ENCODE data around the gene LARGE1.

Gene LARGE1

GRCh38 chr22:33867971-33868370 lies 52.3 kb downstream of the LARGE1 start:
- no peak overlapping the region for H2AFZ ChIP-seq (ENCODE audit: low read depth, low read length)
- ATAC-seq (ENCODE audit: insufficient read depth, low read depth) (no peak), DNase-seq (no peak)
- no peak overlapping the region for H3K4me3 ChIP-seq (ENCODE audit: low read depth in 1 of 2, low read length in 2 of 2)
- no peaks in the 10 kb centered on the region for H4K20me1 ChIP-seq (ENCODE audit: insufficient read depth, low read length)
- H3K36me3 ChIP-seq (ENCODE audit: insufficient read depth, low read length), result no peaks in the 10 kb centered on the region
- peaks cover 2% of the 10 kb centered on the region for H3K9me3 ChIP-seq (ENCODE audit: insufficient read depth, low read length, severe bottlenecking)
- no peaks in the 10 kb centered on the region for H3K79me2 ChIP-seq (ENCODE audit: insufficient read depth, low read length)
- no peaks in the 10 kb centered on the region for H3K4me1 ChIP-seq (ENCODE audit: insufficient read depth, low read length)
- no peaks in the 10 kb centered on the region for H3K27me3 ChIP-seq (ENCODE audit: insufficient read depth, low read length, poor library complexity)
- no peak overlapping the region for H3K4me2 ChIP-seq (ENCODE audit: insufficient read depth, low read length)
- TF ChIP-seq EZH2 (IDR thresholded peaks at IDR 0.05; ENCODE audit: borderline replicate concordance, low read depth, low read length, severe bottlenecking), result no peak
- H3K9ac ChIP-seq (ENCODE audit: low read depth, low read length), result no peak overlapping the region
- H3K27ac ChIP-seq (ENCODE audit: low read length), result no peak overlapping the region

GRCh38 chr22:33867118-33867866 lies 53.0 kb downstream of the LARGE1 start:
- H2AFZ ChIP-seq (ENCODE audit: low read depth, low read length), result no peak overlapping the region
- ATAC-seq (ENCODE audit: insufficient read depth, low read depth), result no peak
- TF ChIP-seq, protein P1, sequence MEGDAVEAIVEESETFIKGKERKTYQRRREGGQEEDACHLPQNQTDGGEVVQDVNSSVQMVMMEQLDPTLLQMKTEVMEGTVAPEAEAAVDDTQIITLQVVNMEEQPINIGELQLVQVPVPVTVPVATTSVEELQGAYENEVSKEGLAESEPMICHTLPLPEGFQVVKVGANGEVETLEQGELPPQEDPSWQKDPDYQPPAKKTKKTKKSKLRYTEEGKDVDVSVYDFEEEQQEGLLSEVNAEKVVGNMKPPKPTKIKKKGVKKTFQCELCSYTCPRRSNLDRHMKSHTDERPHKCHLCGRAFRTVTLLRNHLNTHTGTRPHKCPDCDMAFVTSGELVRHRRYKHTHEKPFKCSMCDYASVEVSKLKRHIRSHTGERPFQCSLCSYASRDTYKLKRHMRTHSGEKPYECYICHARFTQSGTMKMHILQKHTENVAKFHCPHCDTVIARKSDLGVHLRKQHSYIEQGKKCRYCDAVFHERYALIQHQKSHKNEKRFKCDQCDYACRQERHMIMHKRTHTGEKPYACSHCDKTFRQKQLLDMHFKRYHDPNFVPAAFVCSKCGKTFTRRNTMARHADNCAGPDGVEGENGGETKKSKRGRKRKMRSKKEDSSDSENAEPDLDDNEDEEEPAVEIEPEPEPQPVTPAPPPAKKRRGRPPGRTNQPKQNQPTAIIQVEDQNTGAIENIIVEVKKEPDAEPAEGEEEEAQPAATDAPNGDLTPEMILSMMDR (IDR thresholded peaks at IDR 0.05; ENCODE audit: borderline replicate concordance, extremely low read depth, low read length, poor library complexity, severe bottlenecking), result no peak
- TF ChIP-seq EZH2 (IDR thresholded peaks at IDR 0.05; ENCODE audit: borderline replicate concordance, low read depth, low read length, severe bottlenecking), result no peak
- H3K36me3 ChIP-seq (ENCODE audit: insufficient read depth, low read length), result no peaks in the 10 kb centered on the region
- H3K4me2 ChIP-seq (ENCODE audit: insufficient read depth, low read length), result no peak overlapping the region
- H3K9ac ChIP-seq (ENCODE audit: low read depth, low read length), result no peak overlapping the region
- H3K9me3 ChIP-seq (ENCODE audit: insufficient read depth, low read length, severe bottlenecking), result peaks cover 2% of the 10 kb centered on the region
- DNase-seq, result no peak
- no peaks in the 10 kb centered on the region for H3K4me1 ChIP-seq (ENCODE audit: insufficient read depth, low read length)
- no peak overlapping the region for H3K27ac ChIP-seq (ENCODE audit: low read length)
- H3K79me2 ChIP-seq (ENCODE audit: insufficient read depth, low read length), result no peaks in the 10 kb centered on the region
- H4K20me1 ChIP-seq (ENCODE audit: insufficient read depth, low read length), result no peaks in the 10 kb centered on the region
- no peaks in the 10 kb centered on the region for H3K27me3 ChIP-seq (ENCODE audit: insufficient read depth, low read length, poor library complexity)
- no peak overlapping the region for H3K4me3 ChIP-seq (ENCODE audit: low read depth in 1 of 2, low read length in 2 of 2)

GRCh38 chr22:33866511-33866910 lies 53.8 kb downstream of the LARGE1 start:
- no peak overlapping the region for H2AFZ ChIP-seq (ENCODE audit: low read depth, low read length)
- H3K36me3 ChIP-seq (ENCODE audit: insufficient read depth, low read length), result no peaks in the 10 kb centered on the region
- H3K4me1 ChIP-seq (ENCODE audit: insufficient read depth, low read length), result no peaks in the 10 kb centered on the region
- no peak overlapping the region for H3K9ac ChIP-seq (ENCODE audit: low read depth, low read length)
- peaks cover 2% of the 10 kb centered on the region for H3K9me3 ChIP-seq (ENCODE audit: insufficient read depth, low read length, severe bottlenecking)
- DNase-seq (no peak), ATAC-seq (ENCODE audit: insufficient read depth, low read depth) (no peak)
- no peaks in the 10 kb centered on the region for H3K27me3 ChIP-seq (ENCODE audit: insufficient read depth, low read length, poor library complexity)
- H3K79me2 ChIP-seq (ENCODE audit: insufficient read depth, low read length), result no peaks in the 10 kb centered on the region
- H4K20me1 ChIP-seq (ENCODE audit: insufficient read depth, low read length), result no peaks in the 10 kb centered on the region
- no peak overlapping the region for H3K27ac ChIP-seq (ENCODE audit: low read length)
- H3K4me3 ChIP-seq (ENCODE audit: low read depth in 1 of 2, low read length in 2 of 2), result no peak overlapping the region
- no peak for TF ChIP-seq EZH2 (IDR thresholded peaks at IDR 0.05; ENCODE audit: borderline replicate concordance, low read depth, low read length, severe bottlenecking)
- no peak overlapping the region for H3K4me2 ChIP-seq (ENCODE audit: insufficient read depth, low read length)

DNA sequence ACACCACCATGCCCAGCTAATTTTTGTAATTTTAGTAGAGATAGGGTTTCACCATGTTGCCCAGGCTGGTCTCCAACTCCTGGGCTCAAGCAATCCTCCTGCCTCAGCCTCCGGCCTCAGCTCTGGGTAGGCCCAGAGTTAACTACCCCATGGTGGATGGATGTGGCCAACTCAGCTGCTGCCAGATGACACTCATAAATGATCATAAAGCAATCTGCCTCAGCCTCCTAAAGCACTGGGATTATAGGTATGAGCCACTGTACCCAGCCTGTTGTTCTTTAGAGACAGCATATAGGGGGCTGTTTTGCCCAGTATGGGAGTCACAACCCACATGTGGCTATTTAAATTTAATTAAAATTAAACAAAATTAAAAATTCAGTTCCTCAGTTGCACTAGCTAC lies 54.3 kb downstream of the LARGE1 start:
- Histone ChIP-seq H3K36me3 (ENCODE audit: insufficient read depth, low read length) (no peaks in the 10 kb centered on the region), H3K4me3 (ENCODE audit: low read depth in 1 of 2, low read length in 2 of 2) (no peak overlapping the region), H3K9me3 (ENCODE audit: insufficient read depth, low read length, severe bottlenecking) (peaks cover 2% of the 10 kb centered on the region), H2AFZ (ENCODE audit: low read depth, low read length) (no peak overlapping the region), H3K27me3 (ENCODE audit: insufficient read depth, low read length, poor library complexity) (no peaks in the 10 kb centered on the region), H3K4me2 (ENCODE audit: insufficient read depth, low read length) (no peak overlapping the region), H4K20me1 (ENCODE audit: insufficient read depth, low read length) (no peaks in the 10 kb centered on the region), H3K9ac (ENCODE audit: low read depth, low read length) (no peak overlapping the region), H3K79me2 (ENCODE audit: insufficient read depth, low read length) (no peaks in the 10 kb centered on the region), H3K4me1 (ENCODE audit: insufficient read depth, low read length) (no peaks in the 10 kb centered on the region), H3K27ac (ENCODE audit: low read length) (no peak overlapping the region)
- no peak for TF ChIP-seq EZH2 (IDR thresholded peaks at IDR 0.05; ENCODE audit: borderline replicate concordance, low read depth, low read length, severe bottlenecking)
- ATAC-seq (ENCODE audit: insufficient read depth, low read depth), result no peak
- no peak for DNase-seq

- H3K27ac ChIP-seq (ENCODE audit: low read length), result no peak overlapping the region
- H3K9me3 ChIP-seq (ENCODE audit: insufficient read depth, low read length, severe bottlenecking), result peaks cover 2% of the 10 kb centered on the region
- H3K4me2 ChIP-seq (ENCODE audit: insufficient read depth, low read length), result no peak overlapping the region
- no peaks in the 10 kb centered on the region for H4K20me1 ChIP-seq (ENCODE audit: insufficient read depth, low read length)
- ATAC-seq (ENCODE audit: insufficient read depth, low read depth) (no peak), DNase-seq (no peak)
- H3K36me3 ChIP-seq (ENCODE audit: insufficient read depth, low read length), result no peaks in the 10 kb centered on the region
- TF ChIP-seq EZH2 (IDR thresholded peaks at IDR 0.05; ENCODE audit: borderline replicate concordance, low read depth, low read length, severe bottlenecking), result no peak
- TF ChIP-seq, protein P1 (IDR thresholded peaks at IDR 0.05; ENCODE audit: borderline replicate concordance, extremely low read depth, low read length, poor library complexity, severe bottlenecking), result no peak
- H2AFZ ChIP-seq (ENCODE audit: low read depth, low read length), result no peak overlapping the region
- no peak overlapping the region for H3K4me3 ChIP-seq (ENCODE audit: low read depth in 1 of 2, low read length in 2 of 2)
- H3K79me2 ChIP-seq (ENCODE audit: insufficient read depth, low read length), result no peaks in the 10 kb centered on the region
- H3K27me3 ChIP-seq (ENCODE audit: insufficient read depth, low read length, poor library complexity), result no peaks in the 10 kb centered on the region
- no peak overlapping the region for H3K9ac ChIP-seq (ENCODE audit: low read depth, low read length)
- no peaks in the 10 kb centered on the region for H3K4me1 ChIP-seq (ENCODE audit: insufficient read depth, low read length)
Measured at GRCh38 chr22:33865248-33865647, 55.0 kb downstream of the LARGE1 start.

Measured in DND-41 (cell line).